Suprapubic skin (tissue), 4 donors: ENCODE measurements around the gene LRMDA. TPM values are rescaled to one million over a fixed set of nuclear protein-coding genes. Genes with fewer than 3 reads are reported as not detected.

Experiments used
- DNase-seq, 2 donors: peaks; one replicate each; pipeline ENCODE4 v3.0.0-alpha.2; 2019; ENCODE audit warnings: low spot score in 2 of 2
- H3K27ac ChIP-seq: fragments of 200-600 bp; sonication (generic); one replicate; pipeline ENCODE4 v1.5.1; 2019
- H3K27me3 ChIP-seq: fragments of 200-600 bp; sonication (generic); one replicate; pipeline ENCODE4 v1.5.1; 2019
- H3K36me3 ChIP-seq: fragments of 200-600 bp; sonication (generic); one replicate; pipeline ENCODE4 v1.5.1; 2019
- H3K4me1 ChIP-seq: fragments of 200-600 bp; sonication (generic); one replicate; pipeline ENCODE4 v1.5.1; 2019
- H3K4me3 ChIP-seq: fragments of 200-600 bp; sonication (generic); one replicate; pipeline ENCODE4 v1.5.1; 2019; ENCODE audit warnings: mild to moderate bottlenecking
- H3K9me3 ChIP-seq: fragments of 200-600 bp; sonication (generic); one replicate; pipeline ENCODE4 v1.5.1; 2019
- CTCF ChIP-seq, 2 donors: fragments of 200-600 bp in 1 of 2; fragments of 450-650 bp in 1 of 2; sonication (generic) in 1 of 2; IDR thresholded peaks; one replicate each; pipeline ENCODE4 v1.5.1; 2016 to 2019; ENCODE audit warnings: antibody characterized with exemption in 2 of 2, mild to moderate bottlenecking in 1 of 2, moderate library complexity in 1 of 2
- EP300 ChIP-seq: sonication (generic); formaldehyde crosslinking; IDR thresholded peaks from one replicate; pipeline ENCODE4 v1.6.1; 2017; ENCODE audit warnings: antibody characterized with exemption
- POLR2A ChIP-seq, 2 donors: fragments of 450-650 bp; IDR thresholded peaks; one replicate each; pipeline ENCODE4 v1.6.1; 2017; ENCODE audit warnings: antibody characterized with exemption in 2 of 2, mild to moderate bottlenecking in 2 of 2, moderate library complexity in 2 of 2
- POLR2AphosphoS5 ChIP-seq, 3 donors: sonication (generic); formaldehyde crosslinking; IDR thresholded peaks; one replicate each; pipeline ENCODE4 v1.6.1; 2017; ENCODE audit warnings: antibody characterized with exemption in 3 of 3
- WGBS: methylation state at CpG from one replicate; pipeline ENCODE4 v1.1.5; 2018; 5-methylcytosine and 5-hydroxymethylcytosine counted together
- total RNA-seq, 4 donors: library from RNA; depleted of rRNA; stranded (reverse); fragments of >200 nt; gene quantifications; one replicate each; pipeline ENCODE4 v1.1.0, GENCODE V29; 2016

LRMDA gene
- total RNA-seq, 4 donors from 2014 or later, result 0.10 to 2.9 (median 1.9) TPM; not detected in 1

GRCh38 chr10:75497997-75498883 is 66.8 kb downstream of the LRMDA start:
- Histone ChIP-seq H3K27ac (no peak overlapping the region), H3K36me3 (no peaks in the 10 kb centered on the region), H3K4me1 (peaks cover 9% of the 10 kb centered on the region), H3K27me3 (no peaks in the 10 kb centered on the region), H3K4me3 (no peak overlapping the region), H3K9me3 (no peaks in the 10 kb centered on the region)
- TF ChIP-seq POLR2AphosphoS5 (IDR thresholded peaks at IDR 0.05) (peak in 2 of 3 donors; percentile 23 to 46), EP300 (no peak), POLR2A (IDR thresholded peaks at IDR 0.05) (no peak), CTCF (IDR thresholded peaks at IDR 0.05) (no peak)
- DNase-seq, result peak in 1 of 2 donors; percentile 65
- WGBS, result 51% methylated on average over 15 of the region's 15 CpGs

DNA sequence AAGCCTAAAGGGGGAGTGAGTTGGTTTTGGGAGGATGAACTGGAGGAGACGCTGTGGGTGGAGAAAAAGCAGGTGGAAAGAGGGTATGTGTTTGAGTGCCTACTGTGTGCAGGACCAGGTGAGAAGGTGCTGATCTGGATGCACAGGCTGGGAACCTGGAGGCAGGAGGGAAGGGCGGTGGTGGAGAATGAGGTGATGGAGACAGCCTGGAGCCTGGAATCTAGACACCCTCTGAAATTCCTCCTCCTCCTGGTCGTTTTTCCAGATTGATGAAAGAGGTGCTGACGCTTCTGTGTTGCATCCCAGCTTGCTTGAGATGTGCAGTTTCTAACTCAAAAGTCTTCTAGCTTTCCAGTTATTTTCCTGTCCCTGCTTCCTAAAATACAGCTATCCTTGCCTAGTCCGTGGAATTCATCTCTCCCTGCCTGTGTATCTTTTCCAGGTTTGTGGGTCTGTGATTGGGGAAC is 67.5 kb downstream of the LRMDA start:
- H3K27ac ChIP-seq, result no peak overlapping the region
- no peaks in the 10 kb centered on the region for H3K36me3 ChIP-seq
- WGBS, result 59% methylated on average over 5 of the region's 5 CpGs
- no peak for TF ChIP-seq CTCF (IDR thresholded peaks at IDR 0.05)
- no peak for TF ChIP-seq POLR2AphosphoS5 (IDR thresholded peaks at IDR 0.05)
- peaks cover 9% of the 10 kb centered on the region for H3K4me1 ChIP-seq
- H3K4me3 ChIP-seq, result no peak overlapping the region
- H3K27me3 ChIP-seq, result no peaks in the 10 kb centered on the region
- H3K9me3 ChIP-seq, result no peaks in the 10 kb centered on the region
- DNase-seq, result no peak

DNA sequence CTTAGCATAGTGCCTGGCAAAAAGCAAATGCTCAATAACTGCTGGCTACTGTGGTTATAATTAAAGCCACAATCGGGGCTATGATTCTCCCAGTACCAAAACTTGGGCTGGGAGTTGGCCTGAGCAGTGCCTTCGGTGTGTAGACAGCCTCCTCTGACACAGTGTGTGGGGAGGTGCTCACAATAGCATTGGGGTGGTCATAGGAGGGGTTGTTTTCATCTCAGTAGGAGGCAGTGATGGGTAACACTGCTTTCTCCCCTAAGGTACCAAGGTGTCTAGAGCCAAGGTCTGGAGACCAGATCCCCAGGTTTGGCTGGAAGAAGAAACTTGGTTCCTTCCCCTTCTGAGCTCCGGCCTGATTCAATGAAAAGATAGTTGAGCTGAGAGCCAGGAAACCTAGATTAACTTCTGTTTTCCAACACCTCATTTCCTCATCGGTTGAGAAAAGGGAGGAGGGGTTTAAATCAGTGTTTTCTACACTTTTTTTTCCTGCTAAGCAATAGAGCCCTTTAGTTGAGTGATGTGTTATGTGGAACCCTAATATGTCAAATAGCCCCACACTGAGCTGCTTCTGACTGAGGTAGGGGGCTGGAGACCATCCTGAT is 68.2 kb downstream of the LRMDA start:
- DNase-seq, result no peak
- no peaks in the 10 kb centered on the region for H3K27me3 ChIP-seq
- WGBS, result 58% methylated on average over 4 of the region's 4 CpGs
- no peaks in the 10 kb centered on the region for H3K9me3 ChIP-seq
- H3K4me1 ChIP-seq, result peaks cover 9% of the 10 kb centered on the region
- no peak overlapping the region for H3K27ac ChIP-seq
- H3K36me3 ChIP-seq, result no peaks in the 10 kb centered on the region
- no peak for TF ChIP-seq CTCF (IDR thresholded peaks at IDR 0.05)
- no peak for TF ChIP-seq EP300
- no peak for TF ChIP-seq POLR2AphosphoS5 (IDR thresholded peaks at IDR 0.05)
- TF ChIP-seq POLR2A (IDR thresholded peaks at IDR 0.05), result no peak
- no peak overlapping the region for H3K4me3 ChIP-seq

DNA sequence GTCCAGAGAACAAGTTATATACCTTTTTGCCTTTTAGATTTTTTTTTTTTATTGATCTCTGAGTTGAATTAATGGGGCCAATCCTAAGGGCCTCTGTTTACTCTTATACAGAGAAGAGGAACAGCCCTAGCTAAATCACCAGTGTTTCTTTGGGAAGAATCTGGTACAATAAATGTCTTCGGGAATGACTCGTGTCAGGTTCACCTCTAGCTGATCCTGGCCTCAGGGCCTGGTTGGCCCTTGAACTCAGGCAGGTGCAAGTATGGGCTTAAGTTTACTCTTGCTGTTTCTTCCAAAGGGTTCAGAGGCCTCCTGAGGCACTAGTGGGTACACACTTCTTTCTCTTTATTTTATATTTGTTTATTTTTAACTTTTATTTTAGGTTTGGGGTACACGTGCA is 71.0 kb downstream of the LRMDA start:
- Histone ChIP-seq H3K9me3 (no peaks in the 10 kb centered on the region), H3K27ac (no peak overlapping the region), H3K36me3 (no peaks in the 10 kb centered on the region), H3K27me3 (no peaks in the 10 kb centered on the region), H3K4me1 (peaks cover 13% of the 10 kb centered on the region), H3K4me3 (no peak overlapping the region)
- no peak for DNase-seq
- 93% methylated on average over 3 of the region's 3 CpGs for WGBS
- no peak for TF ChIP-seq CTCF (IDR thresholded peaks at IDR 0.05)
- TF ChIP-seq POLR2A (IDR thresholded peaks at IDR 0.05), result no peak
- no peak for TF ChIP-seq EP300
- no peak for TF ChIP-seq POLR2AphosphoS5 (IDR thresholded peaks at IDR 0.05)

GRCh38 chr10:75502838-75503237 is 71.4 kb downstream of the LRMDA start:
- H3K4me1 ChIP-seq, result peaks cover 16% of the 10 kb centered on the region
- no peak overlapping the region for H3K27ac ChIP-seq
- TF ChIP-seq POLR2A (IDR thresholded peaks at IDR 0.05), result no peak
- no peak for TF ChIP-seq POLR2AphosphoS5 (IDR thresholded peaks at IDR 0.05)
- TF ChIP-seq EP300, result no peak
- TF ChIP-seq CTCF (IDR thresholded peaks at IDR 0.05), result no peak
- H3K4me3 ChIP-seq, result no peak overlapping the region
- no peak for DNase-seq
- no peaks in the 10 kb centered on the region for H3K9me3 ChIP-seq
- no peaks in the 10 kb centered on the region for H3K36me3 ChIP-seq
- H3K27me3 ChIP-seq, result no peaks in the 10 kb centered on the region
